HG02938 (cell line): Measurements from ENCODE around the gene HSPA1B.
"Not testable (repeated sequence)": the region's sequence is repeated elsewhere in the genome, so short reads cannot be mapped to it uniquely, and the experiment has no call there.

ENCODE experiments used
- ATAC-seq: cut with Tn5 transposase; IDR thresholded peaks from one replicate; pipeline ENCODE4 v1.9.1; 2021; ENCODE audit warnings: mild to moderate bottlenecking, moderate library complexity; ENCODE audit not compliant: unreplicated experiment

Gene HSPA1B

DNA sequence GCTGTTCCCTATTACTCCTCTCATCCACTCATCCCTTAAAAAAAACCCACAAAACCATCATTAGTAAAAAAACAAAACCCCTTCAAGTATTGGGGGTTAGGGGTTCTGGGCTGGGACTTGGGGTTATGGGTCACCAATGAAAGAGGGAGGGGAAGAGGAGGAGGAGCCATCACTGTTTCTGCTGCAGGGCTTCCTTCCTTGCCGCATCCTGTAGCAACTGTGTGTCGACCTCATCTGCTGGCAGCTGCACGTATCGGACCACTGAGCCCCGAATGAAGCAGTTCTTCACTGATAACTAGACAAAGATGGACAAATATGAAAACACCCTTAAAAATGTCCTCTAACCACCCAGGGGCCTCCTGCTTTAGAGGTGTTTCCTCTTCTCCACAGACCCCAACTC lies 29.9 kb upstream of the HSPA1B start:
- no peak for ATAC-seq

DNA sequence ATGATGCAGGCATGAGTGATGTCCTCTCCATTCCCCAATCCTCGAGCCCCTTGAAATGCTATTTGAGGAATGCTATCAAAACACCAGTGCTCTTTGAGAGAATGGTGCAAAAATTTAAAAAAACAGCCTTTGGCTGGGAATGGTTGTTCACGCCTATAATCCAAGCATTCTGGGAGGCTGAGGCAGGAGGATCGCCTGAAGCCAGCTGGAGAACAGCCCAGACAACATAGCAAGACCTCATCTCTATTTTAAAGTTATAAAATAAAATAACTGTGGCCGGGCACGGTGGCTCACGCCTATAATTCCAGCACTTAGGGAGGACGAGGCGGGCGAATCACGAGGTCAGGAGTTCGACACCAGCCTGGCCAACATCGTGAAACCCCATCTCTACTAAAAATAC lies 27.8 kb upstream of the HSPA1B start:
- no peak for ATAC-seq

DNA sequence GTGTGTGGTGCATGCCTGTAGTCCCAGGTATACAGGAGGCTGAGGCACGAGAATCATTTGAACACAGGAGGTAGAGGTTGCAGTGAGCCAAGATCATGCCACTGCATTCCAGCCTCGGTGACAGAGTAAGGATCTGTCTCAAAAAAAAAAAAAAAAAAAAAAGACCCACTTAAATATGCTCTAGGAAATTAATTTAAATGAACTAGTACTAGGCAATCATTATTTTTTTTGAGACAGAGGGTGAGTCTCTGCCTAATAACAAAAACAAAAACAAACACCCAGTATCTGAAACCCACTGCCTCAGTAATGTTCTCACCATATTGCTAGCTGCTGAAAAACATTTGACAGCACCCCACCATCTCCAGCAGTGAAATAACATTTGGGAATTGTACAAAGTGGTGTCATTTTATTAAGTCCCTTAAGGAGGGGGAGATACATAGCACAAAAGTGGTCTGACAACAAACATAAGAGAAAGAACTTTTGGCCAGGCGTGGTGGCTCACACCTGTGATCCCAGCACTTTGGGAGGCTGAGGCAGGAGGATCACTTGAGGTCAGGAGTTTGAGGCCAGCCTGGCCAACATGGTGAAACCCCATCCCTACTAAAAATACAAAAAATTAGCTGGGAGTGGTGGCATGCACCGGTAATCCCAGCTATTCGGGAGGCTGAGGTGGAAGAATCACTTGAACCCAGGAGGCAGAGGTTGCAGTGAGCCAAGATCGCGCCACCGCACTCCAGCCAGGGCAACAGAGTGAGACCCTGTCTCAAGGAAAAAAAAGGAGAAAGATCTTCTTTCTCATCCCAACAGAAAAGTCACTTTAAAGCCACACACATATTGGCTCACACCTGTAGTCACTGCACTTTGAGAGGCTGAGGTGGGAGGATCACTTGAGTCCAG lies 26.3 kb upstream of the HSPA1B start:
- ATAC-seq: not testable (repeated sequence)

DNA sequence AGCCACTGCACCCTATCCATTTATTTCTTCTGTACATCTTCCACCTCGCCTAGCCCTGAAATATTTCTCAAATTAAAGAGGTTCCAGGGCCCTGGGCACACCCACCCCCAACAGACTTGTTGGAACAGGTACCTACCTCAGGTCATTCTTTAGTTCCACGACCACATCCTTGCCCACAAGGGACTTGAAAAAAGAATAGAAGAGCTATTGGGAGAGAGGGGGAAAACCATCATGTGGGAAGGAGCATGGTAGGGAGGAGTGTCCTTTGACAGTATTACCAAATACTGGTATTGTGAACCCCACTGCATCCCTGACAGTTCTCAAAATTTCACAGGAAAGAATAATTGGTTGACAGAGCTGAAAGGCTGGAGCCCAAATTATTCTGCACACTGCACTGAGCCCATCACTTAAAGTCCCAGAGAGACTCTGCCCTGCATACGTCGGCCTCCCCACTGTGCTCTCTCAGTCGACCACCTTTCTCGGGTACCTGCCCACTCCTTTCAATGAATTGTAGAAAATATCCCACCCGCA lies 21.5 kb upstream of the HSPA1B start:
- ATAC-seq: peak; percentile 10

DNA sequence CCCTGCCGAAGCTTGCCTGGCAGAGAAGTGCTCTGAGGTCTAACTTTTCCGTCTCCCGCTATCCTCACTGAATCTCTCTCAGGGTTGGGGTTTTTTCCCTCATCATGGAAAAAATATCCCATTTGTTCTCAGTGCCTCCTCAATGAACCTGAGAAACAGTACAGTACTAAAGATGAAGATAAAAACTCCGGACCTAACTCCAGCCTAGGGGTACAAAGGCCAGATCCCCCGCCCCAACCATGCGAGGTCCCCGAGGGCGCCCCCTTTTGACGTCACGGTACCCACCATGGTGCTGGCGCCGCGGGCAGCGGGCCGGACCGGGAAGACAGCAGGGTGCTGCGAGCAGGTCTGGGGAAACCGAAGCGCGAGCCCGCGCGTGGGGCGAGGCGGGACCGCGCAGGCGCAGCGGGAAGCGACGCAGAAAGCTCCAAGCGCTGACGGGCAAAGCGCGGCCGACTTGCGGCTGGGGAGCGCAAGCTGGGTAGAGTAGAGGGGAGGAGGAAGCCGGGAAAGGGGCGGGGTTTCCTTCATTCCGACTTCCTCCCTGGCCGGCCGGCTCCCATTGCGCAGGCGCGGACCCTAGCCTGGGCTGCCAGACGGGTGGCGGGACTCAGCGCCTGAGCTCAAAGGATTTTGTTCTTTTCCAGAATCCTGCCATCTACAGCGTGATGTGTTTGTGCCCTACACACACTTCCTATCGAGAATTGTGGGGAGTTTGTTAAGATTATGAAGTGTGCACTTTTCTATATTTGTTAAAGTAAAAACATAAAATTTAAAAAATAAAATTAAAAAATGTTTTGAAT lies 20.9 kb upstream of the HSPA1B start, which contains the start of gene LSM2:
TSS of gene LSM2 (minus strand) at position 497 of the 803 bp plus-strand sequence. CDS start at position 288, 209 bp downstream.
- ATAC-seq: peak; percentile 84

DNA sequence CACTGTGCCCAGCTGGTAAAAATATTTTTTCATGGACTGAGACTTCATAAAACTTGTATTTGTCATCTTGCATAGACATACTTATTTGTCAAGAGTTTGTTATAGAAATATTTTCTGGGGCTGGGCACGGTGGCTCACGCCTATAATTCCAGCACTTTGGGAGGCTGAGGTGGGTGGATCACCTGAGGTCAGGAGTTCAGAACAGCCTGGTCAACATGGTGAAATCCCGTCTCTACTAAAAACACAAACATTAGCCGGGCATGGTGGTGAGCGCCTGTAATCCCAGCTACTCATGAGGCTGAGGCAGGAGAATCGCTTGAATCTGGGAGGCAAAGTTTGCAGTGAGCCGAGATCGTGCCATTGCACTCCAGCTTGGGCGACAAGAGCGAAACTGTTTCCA lies 18.9 kb upstream of the HSPA1B start:
- ATAC-seq: not testable (repeated sequence)

DNA sequence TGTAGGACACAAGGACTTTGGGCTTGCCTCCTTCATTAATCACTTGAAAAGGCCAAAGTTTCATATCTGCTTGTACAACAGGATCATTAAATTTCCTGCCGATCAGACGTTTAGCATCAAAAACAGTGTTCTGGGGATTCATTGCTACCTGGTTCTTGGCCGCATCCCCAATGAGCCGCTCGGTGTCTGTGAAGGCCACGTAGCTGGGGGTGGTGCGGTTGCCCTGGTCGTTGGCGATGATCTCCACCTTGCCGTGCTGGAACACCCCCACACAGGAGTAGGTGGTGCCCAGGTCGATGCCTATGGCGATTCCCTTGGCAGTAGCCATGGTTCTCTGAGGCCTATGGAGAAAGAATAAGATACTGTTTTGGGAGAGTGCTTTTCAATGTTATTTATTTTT lies 15.9 kb upstream of the HSPA1B start:
- no peak for ATAC-seq

DNA sequence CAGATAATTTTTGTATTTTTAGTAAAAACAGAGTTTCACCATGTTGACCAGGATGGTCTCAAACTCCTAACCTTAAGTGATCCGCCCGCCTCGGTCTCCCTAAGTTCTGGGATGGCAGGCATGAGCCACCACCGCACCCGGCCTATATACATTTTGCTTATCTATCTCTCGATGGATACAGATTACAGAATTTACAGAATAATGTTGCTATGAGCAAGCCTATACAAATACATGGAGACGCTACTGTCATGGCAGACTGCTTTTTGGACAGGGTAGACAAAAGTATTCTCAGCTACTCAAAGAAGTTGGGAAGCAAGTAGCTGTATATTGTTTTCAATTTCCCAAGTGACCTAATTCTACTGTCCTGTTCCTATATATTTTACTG lies 14.1 kb upstream of the HSPA1B start:
- no peak for ATAC-seq

DNA sequence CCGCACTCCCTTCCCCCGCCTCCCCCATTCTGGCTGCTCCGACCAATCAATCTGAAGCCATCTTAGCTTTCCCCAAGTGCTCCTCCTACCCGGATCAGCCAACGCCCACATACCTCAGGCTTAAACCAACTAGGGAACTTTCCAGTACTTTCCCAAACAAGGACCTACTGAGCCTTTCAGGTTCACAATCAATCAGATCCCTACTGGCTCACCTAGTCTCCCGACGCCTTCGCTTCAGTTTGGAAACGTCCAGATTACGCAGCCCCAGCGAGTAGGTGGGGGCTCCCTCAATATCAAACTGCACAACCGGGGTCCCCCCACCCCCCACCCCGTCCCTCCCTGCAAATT lies 12.9 kb upstream of the HSPA1B start:
- ATAC-seq: no peak

DNA sequence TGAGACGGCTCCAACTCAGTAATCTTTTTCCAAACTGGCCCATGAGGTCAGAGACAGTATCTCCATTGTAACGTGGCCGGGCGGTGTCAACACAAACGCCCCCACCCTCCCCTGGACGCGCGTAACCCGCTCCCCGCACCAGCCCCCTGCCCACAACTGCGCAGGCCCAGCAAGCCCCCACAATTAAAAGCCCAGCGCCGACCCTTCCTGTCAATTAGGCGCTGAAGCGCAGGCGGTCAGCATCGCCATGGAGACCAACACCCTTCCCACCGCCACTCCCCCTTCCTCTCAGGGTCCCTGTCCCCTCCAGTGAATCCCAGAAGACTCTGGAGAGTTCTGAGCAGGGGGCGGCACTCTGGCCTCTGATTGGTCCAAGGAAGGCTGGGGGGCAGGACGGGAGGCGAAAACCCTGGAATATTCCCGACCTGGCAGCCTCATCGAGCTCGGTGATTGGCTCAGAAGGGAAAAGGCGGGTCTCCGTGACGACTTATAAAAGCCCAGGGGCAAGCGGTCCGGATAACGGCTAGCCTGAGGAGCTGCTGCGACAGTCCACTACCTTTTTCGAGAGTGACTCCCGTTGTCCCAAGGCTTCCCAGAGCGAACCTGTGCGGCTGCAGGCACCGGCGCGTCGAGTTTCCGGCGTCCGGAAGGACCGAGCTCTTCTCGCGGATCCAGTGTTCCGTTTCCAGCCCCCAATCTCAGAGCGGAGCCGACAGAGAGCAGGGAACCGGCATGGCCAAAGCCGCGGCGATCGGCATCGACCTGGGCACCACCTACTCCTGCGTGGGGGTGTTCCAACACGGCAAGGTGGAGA lies 12.3 kb upstream of the HSPA1B start, which contains the start of the genes HSPA1A and HSPA1L:
TSS of gene HSPA1A (plus strand) at position 519 of the 814 bp plus-strand sequence. CDS start at position 733, 214 bp downstream.
TSS of gene HSPA1L (minus strand) at position 259 of the 814 bp plus-strand sequence. CDS start 3,311 bp downstream, outside the sequence.
- ATAC-seq: no peak

DNA sequence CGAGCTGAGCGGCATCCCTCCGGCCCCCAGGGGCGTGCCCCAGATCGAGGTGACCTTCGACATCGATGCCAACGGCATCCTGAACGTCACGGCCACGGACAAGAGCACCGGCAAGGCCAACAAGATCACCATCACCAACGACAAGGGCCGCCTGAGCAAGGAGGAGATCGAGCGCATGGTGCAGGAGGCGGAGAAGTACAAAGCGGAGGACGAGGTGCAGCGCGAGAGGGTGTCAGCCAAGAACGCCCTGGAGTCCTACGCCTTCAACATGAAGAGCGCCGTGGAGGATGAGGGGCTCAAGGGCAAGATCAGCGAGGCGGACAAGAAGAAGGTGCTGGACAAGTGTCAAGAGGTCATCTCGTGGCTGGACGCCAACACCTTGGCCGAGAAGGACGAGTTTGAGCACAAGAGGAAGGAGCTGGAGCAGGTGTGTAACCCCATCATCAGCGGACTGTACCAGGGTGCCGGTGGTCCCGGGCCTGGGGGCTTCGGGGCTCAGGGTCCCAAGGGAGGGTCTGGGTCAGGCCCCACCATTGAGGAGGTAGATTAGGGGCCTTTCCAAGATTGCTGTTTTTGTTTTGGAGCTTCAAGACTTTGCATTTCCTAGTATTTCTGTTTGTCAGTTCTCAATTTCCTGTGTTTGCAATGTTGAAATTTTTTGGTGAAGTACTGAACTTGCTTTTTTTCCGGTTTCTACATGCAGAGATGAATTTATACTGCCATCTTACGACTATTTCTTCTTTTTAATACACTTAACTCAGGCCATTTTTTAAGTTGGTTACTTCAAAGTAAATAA lies 10.2 kb upstream of the HSPA1B start:
- ATAC-seq: not testable (repeated sequence)

DNA sequence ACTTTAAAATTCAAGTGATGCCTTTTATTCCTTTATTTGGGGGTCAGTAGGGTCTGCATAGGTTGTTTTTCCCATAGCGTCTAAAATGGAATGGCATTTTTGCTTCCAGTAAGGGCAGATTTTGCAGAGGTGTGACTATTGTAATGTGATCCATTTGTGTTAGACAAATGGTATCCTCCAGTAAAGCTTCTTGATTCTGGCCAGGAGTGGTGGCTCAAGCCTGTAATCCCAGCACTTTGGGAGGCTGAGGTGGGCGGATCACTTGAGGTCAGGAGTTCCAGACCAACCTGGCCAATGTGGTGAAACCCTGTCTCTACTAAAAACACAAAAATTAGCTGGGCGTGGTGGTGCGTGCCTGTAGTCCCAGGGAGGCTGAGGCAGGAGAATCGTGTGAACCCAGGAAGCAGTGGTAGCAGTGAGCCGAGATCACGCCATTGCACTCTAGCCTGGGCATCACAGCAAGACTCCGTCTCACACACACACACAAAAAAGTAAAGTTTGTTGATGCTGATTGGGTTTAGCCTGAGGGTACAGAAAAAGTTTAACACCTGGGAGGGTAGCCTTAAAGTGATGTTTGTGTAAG lies 9.5 kb upstream of the HSPA1B start:
- ATAC-seq: not testable (repeated sequence)

DNA sequence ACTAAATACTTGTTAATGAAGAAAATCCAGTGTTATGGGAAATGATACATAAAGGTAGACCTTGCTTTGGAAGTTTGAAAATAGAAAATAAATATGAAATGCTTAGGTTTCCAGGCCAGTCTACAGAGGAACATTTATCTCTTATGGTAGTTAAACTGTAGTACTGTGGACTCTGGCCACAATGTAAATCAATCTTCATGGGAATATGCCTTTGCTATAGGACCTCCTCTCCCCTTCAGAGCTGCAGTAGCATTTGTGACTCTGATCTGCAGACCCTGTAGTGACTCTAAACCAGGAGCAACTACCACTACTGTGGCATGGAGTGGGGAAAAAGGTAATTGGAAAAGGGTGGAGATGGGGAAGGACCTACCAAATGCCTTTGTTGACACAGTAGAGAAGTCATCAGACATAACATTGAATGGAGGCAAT lies 7.7 kb upstream of the HSPA1B start:
- ATAC-seq: no peak

DNA sequence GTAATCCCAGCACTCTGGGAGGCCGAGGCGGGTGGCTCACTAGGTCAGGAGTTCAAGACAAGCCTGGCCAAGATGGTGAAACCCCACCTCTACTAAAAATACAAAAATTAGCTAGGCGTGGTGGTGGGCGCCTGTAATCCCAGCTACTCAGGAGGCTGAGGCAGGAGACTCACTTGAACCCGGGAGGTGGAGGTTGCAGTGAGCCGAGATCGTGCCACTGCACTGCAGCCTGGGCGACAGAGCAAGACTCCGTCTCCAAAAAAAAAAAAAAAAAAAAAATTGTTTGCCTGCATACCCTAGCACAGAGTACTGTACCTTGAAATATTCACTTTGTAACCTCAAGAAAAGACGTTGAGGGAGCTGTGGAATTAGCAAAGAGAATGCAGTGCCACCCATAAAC lies 7.1 kb upstream of the HSPA1B start:
- not testable (repeated sequence) for ATAC-seq

DNA sequence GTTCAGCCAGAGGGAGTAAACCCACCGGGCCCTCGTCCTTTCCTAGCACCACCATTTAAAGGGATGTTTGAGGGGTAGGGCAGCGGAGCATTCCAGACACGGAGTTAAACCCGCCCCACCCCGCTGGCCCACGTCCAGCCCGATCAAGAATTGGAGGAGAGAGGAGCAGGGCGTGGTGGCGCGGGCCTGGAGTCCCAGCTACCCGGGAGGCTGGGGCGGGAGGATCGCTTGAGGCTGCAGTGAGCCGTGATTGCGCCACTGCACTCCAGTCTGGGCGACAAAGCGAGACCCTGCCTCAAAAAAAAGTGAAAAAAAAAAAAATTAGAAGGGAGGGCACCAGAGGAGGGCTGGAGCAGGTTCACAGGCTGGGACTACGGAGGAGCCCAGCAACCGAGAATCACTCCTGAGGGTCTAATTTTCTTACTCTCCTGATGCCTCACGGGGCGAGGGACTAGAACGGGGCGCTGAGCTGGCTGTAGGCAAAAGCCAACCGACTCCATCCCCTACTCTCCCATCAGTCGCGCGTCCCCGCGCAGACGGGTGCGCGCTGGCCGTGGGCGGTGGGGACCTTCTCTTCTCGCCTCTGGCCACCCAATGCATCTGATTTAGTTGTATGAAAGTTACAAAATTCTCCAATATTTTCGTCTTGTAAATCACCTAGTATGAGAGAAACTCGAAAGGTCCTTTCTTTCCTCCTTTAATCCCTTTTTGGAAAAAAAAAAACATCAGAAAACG lies 6.1 kb upstream of the HSPA1B start:
- ATAC-seq: peak; percentile 42

DNA sequence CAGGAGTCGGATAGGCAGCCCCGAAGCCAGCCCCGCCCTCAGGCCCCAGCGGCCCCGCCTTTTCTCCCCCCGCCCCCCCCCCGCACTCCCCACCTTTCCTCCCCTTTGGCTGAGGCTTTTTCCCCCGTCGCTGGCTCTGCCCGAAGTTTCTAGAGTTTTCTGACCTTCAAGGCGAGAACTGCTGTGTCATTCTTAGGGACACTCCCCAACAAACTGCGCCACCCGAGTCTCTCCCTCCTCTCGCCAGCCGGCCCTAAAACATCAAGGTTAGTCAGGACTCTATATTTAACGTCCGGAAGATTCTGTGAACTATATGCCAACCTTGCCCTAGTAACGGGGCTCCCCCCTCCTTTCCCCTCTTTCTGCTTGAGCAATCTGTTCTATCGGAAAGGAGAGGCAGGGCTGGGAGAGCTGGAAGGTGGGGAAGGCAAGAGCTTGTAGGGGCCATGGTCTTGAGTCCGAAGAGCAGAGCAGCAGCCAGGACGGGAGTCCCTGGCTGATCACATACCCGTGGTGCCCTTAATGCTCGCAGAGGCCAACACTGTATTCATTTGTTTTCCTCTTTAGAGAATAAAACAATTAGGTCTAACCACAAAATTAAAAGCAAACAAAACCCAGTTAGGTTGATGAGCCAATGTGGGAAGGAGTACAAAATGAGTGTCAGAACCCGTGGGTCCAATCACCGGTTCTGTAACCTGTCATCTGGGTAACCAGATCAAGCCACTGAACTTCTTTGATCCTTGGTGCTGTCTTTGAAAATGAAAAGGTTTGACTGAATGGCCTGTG lies 5.3 kb upstream of the HSPA1B start:
- peak; percentile 38 for ATAC-seq

DNA sequence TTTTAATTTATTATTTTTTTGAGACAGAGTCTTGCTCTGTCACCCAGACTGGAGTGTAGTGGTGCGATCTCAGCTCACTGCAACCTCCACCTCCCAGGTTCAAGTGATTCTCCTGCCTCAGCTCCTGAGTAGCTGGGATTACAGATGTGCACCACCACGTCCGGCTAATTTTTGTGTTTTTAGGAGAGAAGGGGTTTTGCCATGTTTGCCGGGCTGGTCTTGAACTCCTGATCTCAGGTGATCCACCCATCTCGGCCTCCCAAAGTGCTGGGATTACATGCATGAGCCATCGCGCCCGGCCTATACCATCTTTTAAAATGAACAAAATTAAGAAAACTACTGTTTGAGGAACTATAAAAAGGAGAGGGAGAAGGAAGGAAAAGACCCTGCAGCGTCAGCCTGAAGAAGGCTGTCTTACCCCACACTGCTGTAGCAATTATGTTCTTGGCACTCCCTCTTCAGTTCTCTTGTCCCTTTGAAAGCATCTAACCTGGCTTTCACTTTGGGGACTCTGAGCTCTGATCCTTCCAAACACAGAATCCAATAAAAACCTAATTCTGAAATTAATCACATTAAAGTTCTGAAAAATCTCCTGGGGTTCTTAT lies 3.8 kb upstream of the HSPA1B start:
- ATAC-seq: not testable (repeated sequence)
